MM.1S (cell line): ENCODE results near the gene NINJ2.

Source experiments
- CTCF ChIP-seq: fragments of 300-600 bp; sonication (generic); IDR thresholded peaks from 2 replicates; pipeline ENCODE4 v1.5.1; 2016; ENCODE audit warnings: antibody characterized with exemption, low read length, mixed read lengths
- EZH2 ChIP-seq: fragments of 300-600 bp; sonication (generic); optimal IDR thresholded peaks from 2 replicates; pipeline ENCODE3; 2017; ENCODE audit warnings: low read depth, mild to moderate bottlenecking, antibody characterized with exemption, low read length, mixed read lengths
- EZH2phosphoT487 ChIP-seq: fragments of 300-600 bp; sonication (generic); IDR thresholded peaks from 2 replicates; pipeline ENCODE4 v1.6.1; 2018; ENCODE audit warnings: antibody characterized with exemption, low read length

- TF ChIP-seq CTCF (no peak), EZH2 (no peak), EZH2phosphoT487 (no peak)
Measured at GRCh38 chr12:625998-626397, 37.2 kb downstream of the NINJ2 start.
